ENCODE results near the gene RAB40AL. TPM values are rescaled to one million over a fixed set of nuclear protein-coding genes. Genes with fewer than 3 reads are reported as not detected.

The RAB40AL gene
- total RNA-seq, 2 donors from 2014 or later: 0.64 to 1.5 TPM

- Histone ChIP-seq H3K36me3 (ENCODE audit: control insufficient read depth, insufficient read depth, low read length) (no peaks in the 10 kb centered on the region), H3K9ac (ENCODE audit: extremely low read depth, low read length, poor library complexity, severe bottlenecking) (no peak overlapping the region)
- H3K9me3 Mint-ChIP-seq: peaks cover 50% of the 10 kb centered on the region
Observed at GRCh38 chrX:102958794-102959193, 21.7 kb downstream of the RAB40AL start.

GRCh38 chrX:102959471-102959870 lies 22.4 kb downstream of the RAB40AL start:
- H3K9ac ChIP-seq (ENCODE audit: extremely low read depth, low read length, poor library complexity, severe bottlenecking): no peak overlapping the region
- H3K27ac ChIP-seq (ENCODE audit: low read depth, low read length): no peak overlapping the region
- H3K27me3 ChIP-seq (ENCODE audit: control insufficient read depth, insufficient read depth, low read length, poor library complexity, severe bottlenecking): no peaks in the 10 kb centered on the region
- peaks cover 50% of the 10 kb centered on the region for H3K9me3 Mint-ChIP-seq
- H3K27ac Mint-ChIP-seq: no peak overlapping the region
- no peaks in the 10 kb centered on the region for H3K27me3 Mint-ChIP-seq (ENCODE audit: insufficient read depth)
- H3K4me1 Mint-ChIP-seq: peaks cover 2% of the 10 kb centered on the region
- no peaks in the 10 kb centered on the region for H3K4me1 ChIP-seq (ENCODE audit: control insufficient read depth, insufficient read depth, low read length)
- TF ChIP-seq, protein P1, sequence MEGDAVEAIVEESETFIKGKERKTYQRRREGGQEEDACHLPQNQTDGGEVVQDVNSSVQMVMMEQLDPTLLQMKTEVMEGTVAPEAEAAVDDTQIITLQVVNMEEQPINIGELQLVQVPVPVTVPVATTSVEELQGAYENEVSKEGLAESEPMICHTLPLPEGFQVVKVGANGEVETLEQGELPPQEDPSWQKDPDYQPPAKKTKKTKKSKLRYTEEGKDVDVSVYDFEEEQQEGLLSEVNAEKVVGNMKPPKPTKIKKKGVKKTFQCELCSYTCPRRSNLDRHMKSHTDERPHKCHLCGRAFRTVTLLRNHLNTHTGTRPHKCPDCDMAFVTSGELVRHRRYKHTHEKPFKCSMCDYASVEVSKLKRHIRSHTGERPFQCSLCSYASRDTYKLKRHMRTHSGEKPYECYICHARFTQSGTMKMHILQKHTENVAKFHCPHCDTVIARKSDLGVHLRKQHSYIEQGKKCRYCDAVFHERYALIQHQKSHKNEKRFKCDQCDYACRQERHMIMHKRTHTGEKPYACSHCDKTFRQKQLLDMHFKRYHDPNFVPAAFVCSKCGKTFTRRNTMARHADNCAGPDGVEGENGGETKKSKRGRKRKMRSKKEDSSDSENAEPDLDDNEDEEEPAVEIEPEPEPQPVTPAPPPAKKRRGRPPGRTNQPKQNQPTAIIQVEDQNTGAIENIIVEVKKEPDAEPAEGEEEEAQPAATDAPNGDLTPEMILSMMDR (conservative IDR thresholded peaks at IDR 0.05): no peak
- H3K4me3 ChIP-seq (ENCODE audit: low read length): no peak overlapping the region
- 87% methylated on average over 4 of the region's 4 CpGs; no CpG with 5 or more reads in 1 of the 2 experiments for WGBS, 2 experiments (ENCODE audit: insufficient coverage in 1 of 2, insufficient read length in 1 of 2)
- no peak for DNase-seq
- no peaks in the 10 kb centered on the region for H3K36me3 Mint-ChIP-seq (ENCODE audit: low read depth)
- H3K9me3 ChIP-seq (ENCODE audit: control insufficient read depth, low read length): no peaks in the 10 kb centered on the region
- no peak overlapping the region for H3K4me3 Mint-ChIP-seq
- no peaks in the 10 kb centered on the region for H3K36me3 ChIP-seq (ENCODE audit: control insufficient read depth, insufficient read depth, low read length)

More at GRCh38 chrX:102958794-102959193, 21.7 kb downstream of the RAB40AL start:
- no peak overlapping the region for H3K27ac Mint-ChIP-seq
- peaks cover 2% of the 10 kb centered on the region for H3K27me3 Mint-ChIP-seq (ENCODE audit: insufficient read depth)
- Histone ChIP-seq H3K27ac (ENCODE audit: low read depth, low read length) (no peak overlapping the region), H3K27me3 (ENCODE audit: control insufficient read depth, insufficient read depth, low read length, poor library complexity, severe bottlenecking) (no peaks in the 10 kb centered on the region), H3K4me3 (ENCODE audit: low read length) (no peak overlapping the region), H3K9me3 (ENCODE audit: control insufficient read depth, low read length) (no peaks in the 10 kb centered on the region), H3K4me1 (ENCODE audit: control insufficient read depth, insufficient read depth, low read length) (no peaks in the 10 kb centered on the region)
- TF ChIP-seq, protein P1 (conservative IDR thresholded peaks at IDR 0.05): peak; percentile 20
- no peak overlapping the region for H3K4me3 Mint-ChIP-seq
- H3K36me3 Mint-ChIP-seq (ENCODE audit: low read depth): no peaks in the 10 kb centered on the region
- no peak for DNase-seq
- H3K4me1 Mint-ChIP-seq: peaks cover 2% of the 10 kb centered on the region
- 60 to 86% methylated on average over 1 to 5 of the region's 5 CpGs for WGBS, 2 experiments (ENCODE audit: insufficient coverage in 1 of 2, insufficient read length in 1 of 2)

- no peak overlapping the region for H3K4me3 Mint-ChIP-seq
- peaks cover 33% of the 10 kb centered on the region for H3K9me3 Mint-ChIP-seq
- TF ChIP-seq, protein P1 (conservative IDR thresholded peaks at IDR 0.05): no peak
Observed at GRCh38 chrX:102963955-102964354, 26.9 kb downstream of the RAB40AL start.

More at GRCh38 chrX:102963955-102964354, 26.9 kb downstream of the RAB40AL start:
- Mint-ChIP-seq H3K27me3 (ENCODE audit: insufficient read depth) (peaks cover 2% of the 10 kb centered on the region), H3K27ac (no peak overlapping the region), H3K36me3 (ENCODE audit: low read depth) (no peaks in the 10 kb centered on the region), H3K4me1 (no peaks in the 10 kb centered on the region)
- Histone ChIP-seq H3K4me1 (ENCODE audit: control insufficient read depth, insufficient read depth, low read length) (no peaks in the 10 kb centered on the region), H3K4me3 (ENCODE audit: low read length) (no peak overlapping the region), H3K9me3 (ENCODE audit: control insufficient read depth, low read length) (peaks cover 9% of the 10 kb centered on the region), H3K36me3 (ENCODE audit: control insufficient read depth, insufficient read depth, low read length) (no peaks in the 10 kb centered on the region), H3K27ac (ENCODE audit: low read depth, low read length) (no peak overlapping the region), H3K27me3 (ENCODE audit: control insufficient read depth, insufficient read depth, low read length, poor library complexity, severe bottlenecking) (no peaks in the 10 kb centered on the region), H3K9ac (ENCODE audit: extremely low read depth, low read length, poor library complexity, severe bottlenecking) (no peak overlapping the region)
- no CpG with 5 or more reads among the region's 1 CpG for WGBS, 2 experiments (ENCODE audit: insufficient coverage in 1 of 2, insufficient read length in 1 of 2)
- no peak for DNase-seq

Measured in endodermal cell (in vitro differentiated cells).